Right ventricle myocardium superior (tissue), 1 donor: ENCODE measurements around the gene TAC4. TPM values are rescaled to one million over a fixed set of nuclear protein-coding genes. Genes with fewer than 3 reads are reported as not detected.

Source experiments
- ATAC-seq: fragments of 200-7000 bp; cut with Tn5 transposase; one replicate; pipeline ENCODE4 v1.9.1; 2020; ENCODE audit warnings: mild to moderate bottlenecking; ENCODE audit not compliant: poor library complexity
- DNase-seq: peaks from one replicate; pipeline ENCODE4 v3.0.0-alpha.2; 2020
- intact Hi-C: fragments of 100-400 bp; cut with DNase I; formaldehyde crosslinking; loops from one replicate; pipeline ENCODE4 v1.11.2; 2022
- total RNA-seq: library from RNA; stranded (reverse); fragmentation: NEBNext Ultra II Directional; extraction: Animal tissue kit (Norgen Biotek cat#: 25700); gene quantifications from one replicate; pipeline ENCODE4 v1.2.1, GENCODE V29; 2021
- donor health status: DM: no; HTN: yes; CAD: no; lungs with severe emphysema.

TAC4 gene
- total RNA-seq, 1 donor from 2014 or later: not detected

- ATAC-seq (no peak), DNase-seq (no peak)
- intact Hi-C loops: no loop called here
Observed at GRCh38 chr17:49825645-49826044, 22.2 kb downstream of the TAC4 start.

GRCh38 chr17:49823614-49824013 lies 24.3 kb downstream of the TAC4 start:
- intact Hi-C loops: no loop called here
- ATAC-seq (no peak), DNase-seq (no peak)

- intact Hi-C loops: no loop called here
- peak; percentile 74 for DNase-seq
- peak; percentile 82 for ATAC-seq
Observed at GRCh38 chr17:49822829-49823228, 25.0 kb downstream of the TAC4 start.

GRCh38 chr17:49821916-49822315 lies 26.0 kb downstream of the TAC4 start:
- no peak for DNase-seq
- intact Hi-C loops: no loop called here
- no peak for ATAC-seq

- DNase-seq: no peak
- no peak for ATAC-seq
- intact Hi-C loops: no loop called here
Observed at GRCh38 chr17:49821466-49821865, 26.4 kb downstream of the TAC4 start.

- ATAC-seq: no peak
- DNase-seq: no peak
- intact Hi-C loops: no loop called here
Observed at GRCh38 chr17:49820773-49821172, 27.1 kb downstream of the TAC4 start.

GRCh38 chr17:49819651-49820050 lies 28.2 kb downstream of the TAC4 start:
- no peak for ATAC-seq
- intact Hi-C loops: no loop called here
- DNase-seq: no peak

- intact Hi-C loops: no loop called here
- ATAC-seq (no peak), DNase-seq (no peak)
Observed at GRCh38 chr17:49819138-49819537, 28.7 kb downstream of the TAC4 start.

- DNase-seq: no peak
- intact Hi-C loops: no loop called here
- ATAC-seq: no peak
Observed at GRCh38 chr17:49817993-49818392, 29.9 kb downstream of the TAC4 start.

GRCh38 chr17:49815761-49816281 lies 32.0 kb downstream of the TAC4 start:
- peak; percentile 18 for ATAC-seq

GRCh38 chr17:49814781-49815529 lies 32.9 kb downstream of the TAC4 start:
- no peak for ATAC-seq
- intact Hi-C loops: no loop called here
- DNase-seq: no peak

More at GRCh38 chr17:49815761-49816281, 32.0 kb downstream of the TAC4 start:
- no peak for DNase-seq
- intact Hi-C loops: no loop called here

- DNase-seq (no peak), ATAC-seq (no peak)
- intact Hi-C loops: no loop called here
Observed at GRCh38 chr17:49809056-49809455, 38.8 kb downstream of the TAC4 start.

GRCh38 chr17:49798738-49799137 lies 49.1 kb downstream of the TAC4 start:
- intact Hi-C loops: loop anchor here (10.0 kb wide), 1 partner anchor 46 kb away; the partner anchor contains the start of gene TAC4
- ATAC-seq: no peak

GRCh38 chr17:49798182-49798581 lies 49.7 kb downstream of the TAC4 start:
- no peak for DNase-seq
- intact Hi-C loops: loop anchor here (10.0 kb wide), 1 partner anchor 47 kb away; the partner anchor contains the start of gene TAC4
- ATAC-seq: peak; percentile 36

More at GRCh38 chr17:49798738-49799137, 49.1 kb downstream of the TAC4 start:
- no peak for DNase-seq

GRCh38 chr17:49795372-49795771 lies 52.5 kb downstream of the TAC4 start:
- ATAC-seq (no peak), DNase-seq (no peak)
- intact Hi-C loops: loop anchor here (10.0 kb wide), 1 partner anchor 49 kb away; the partner anchor contains the start of gene TAC4

GRCh38 chr17:49793309-49793708 lies 54.6 kb downstream of the TAC4 start:
- ATAC-seq: no peak
- intact Hi-C loops: loop anchor here (10.0 kb wide), 1 partner anchor 51 kb away; the partner anchor contains the start of gene TAC4
- no peak for DNase-seq

GRCh38 chr17:49789243-49789578 lies 58.7 kb downstream of the TAC4 start:
- ATAC-seq (no peak), DNase-seq (no peak)

GRCh38 chr17:49788478-49789242 lies 59.2 kb downstream of the TAC4 start, which contains the start of gene KAT7:
Gene KAT7, plus strand, starts transcription at chr17:49788681. Its CDS starts 154 bp downstream, at chr17:49788835.
- DNase-seq (peak; percentile 99), ATAC-seq (peak; percentile 94)
- intact Hi-C loops: no loop called here

More at GRCh38 chr17:49789243-49789578, 58.7 kb downstream of the TAC4 start:
- intact Hi-C loops: no loop called here
